ENCODE results near the gene CTNNA1.

CTNNA1 gene

GRCh38 chr5:138732466-138732865 lies 20.8 kb upstream of the CTNNA1 start:
- ChIA-PET CTCF (no interaction called here), POLR2A (interaction anchor here (0.5 kb wide), 1 partner anchor 185 kb away, joined by 3 read pairs; no protein-coding TSS in a partner anchor)
- no peak for DNase-seq (ENCODE audit: extremely low spot score)

GRCh38 chr5:138732933-138733332 lies 20.3 kb upstream of the CTNNA1 start:
- TF ChIP-seq CTCF (IDR thresholded peaks at IDR 0.05; ENCODE audit: control extremely low read depth, extremely low read depth, low read depth, missing control alignments), result no peak
- DNase-seq (ENCODE audit: extremely low spot score), result no peak
- POLR2A ChIA-PET, result no interaction called here
- CTCF ChIA-PET, result no interaction called here

More at GRCh38 chr5:138732466-138732865, 20.8 kb upstream of the CTNNA1 start:
- TF ChIP-seq CTCF (IDR thresholded peaks at IDR 0.05; ENCODE audit: control extremely low read depth, extremely low read depth, low read depth, missing control alignments), result no peak

- POLR2A ChIA-PET, result no interaction called here
- no peak for DNase-seq (ENCODE audit: extremely low spot score)
- no peak for TF ChIP-seq CTCF (IDR thresholded peaks at IDR 0.05; ENCODE audit: control extremely low read depth, extremely low read depth, low read depth, missing control alignments)
- CTCF ChIA-PET, result no interaction called here
Observed at GRCh38 chr5:138733509-138733908, 19.7 kb upstream of the CTNNA1 start.

GRCh38 chr5:138736293-138736692 lies 16.9 kb upstream of the CTNNA1 start:
- TF ChIP-seq CTCF (IDR thresholded peaks at IDR 0.05; ENCODE audit: control extremely low read depth, extremely low read depth, low read depth, missing control alignments), result no peak
- POLR2A ChIA-PET, result no interaction called here
- CTCF ChIA-PET, result interaction anchor here (0.9 kb wide), 1 partner anchor 54 kb away, joined by 3 read pairs; no protein-coding TSS in a partner anchor
- no peak for DNase-seq (ENCODE audit: extremely low spot score)

GRCh38 chr5:138737494-138738265 lies 15.5 kb upstream of the CTNNA1 start:
- ChIA-PET POLR2A (no interaction called here), CTCF (interaction anchor here (1.5 kb wide), 1 partner anchor 9 kb away, joined by 5 read pairs; no protein-coding TSS in a partner anchor)
- no peak for TF ChIP-seq CTCF (IDR thresholded peaks at IDR 0.05; ENCODE audit: control extremely low read depth, extremely low read depth, low read depth, missing control alignments)
- DNase-seq (ENCODE audit: extremely low spot score), result no peak

- DNase-seq (ENCODE audit: extremely low spot score), result no peak
- ChIA-PET POLR2A (no interaction called here), CTCF (interaction anchor here (1.5 kb wide), 1 partner anchor 9 kb away, joined by 5 read pairs; no protein-coding TSS in a partner anchor)
- no peak for TF ChIP-seq CTCF (IDR thresholded peaks at IDR 0.05; ENCODE audit: control extremely low read depth, extremely low read depth, low read depth, missing control alignments)
Observed at GRCh38 chr5:138738399-138738798, 14.8 kb upstream of the CTNNA1 start.

Measured in GM10248 (cell line).